SU-DHL-6 (cell line): ENCODE data around the gene CPA5.

Experiments
- CTCF ChIP-seq: fragments of 200-600 bp; sonication (generic); IDR thresholded peaks from one replicate; pipeline ENCODE4 v1.5.1; 2017; ENCODE audit warnings: antibody characterized with exemption, mild to moderate bottlenecking, low read length, moderate library complexity; ENCODE audit not compliant: insufficient read depth, poor library complexity, severe bottlenecking
- EZH2phosphoT487 ChIP-seq: fragments of 200-600 bp; sonication (generic), shearing (Covaris generic); conservative IDR thresholded peaks from 2 replicates; pipeline ENCODE4 v1.6.1; 2018; ENCODE audit warnings: mild to moderate bottlenecking, antibody characterized with exemption, low read length, moderate library complexity, mixed read lengths

GRCh38 chr7:130345136-130345535 is 520 bp downstream of the CPA5 start:
- no peak for TF ChIP-seq CTCF
- TF ChIP-seq EZH2phosphoT487 = no peak
